ENCODE measurements around the gene HLCS.

The HLCS gene

GRCh38 chr21:36913247-36914169 is 53.0 kb downstream of the HLCS start:
- H2AFZ ChIP-seq (ENCODE audit: low read length, unreplicated experiment), result no peak overlapping the region
- peaks cover 5% of the 10 kb centered on the region for H3K79me2 ChIP-seq (ENCODE audit: control insufficient read depth, insufficient read depth, low read length, unreplicated experiment)
- no peaks in the 10 kb centered on the region for H3K36me3 ChIP-seq (ENCODE audit: insufficient read depth, low read length)
- H3K27me3 ChIP-seq (ENCODE audit: insufficient read depth, low read length), result no peaks in the 10 kb centered on the region
- H3K4me3 ChIP-seq (ENCODE audit: low read depth, low read length), result no peak overlapping the region
- no peak overlapping the region for H3K27ac ChIP-seq (ENCODE audit: low read depth, low read length)
- peaks cover 23% of the 10 kb centered on the region for H3K4me1 ChIP-seq (ENCODE audit: control insufficient read depth, insufficient read depth, low read length, unreplicated experiment)

GRCh38 chr21:36910581-36911307 is 55.7 kb downstream of the HLCS start:
- H3K27ac ChIP-seq (ENCODE audit: low read depth, low read length), result peak overlapping the region; percentile 96
- no peaks in the 10 kb centered on the region for H3K27me3 ChIP-seq (ENCODE audit: insufficient read depth, low read length)
- H2AFZ ChIP-seq (ENCODE audit: low read length, unreplicated experiment), result no peak overlapping the region
- H3K79me2 ChIP-seq (ENCODE audit: control insufficient read depth, insufficient read depth, low read length, unreplicated experiment), result peaks cover 6% of the 10 kb centered on the region
- H3K4me3 ChIP-seq (ENCODE audit: low read depth, low read length), result no peak overlapping the region
- no peaks in the 10 kb centered on the region for H3K36me3 ChIP-seq (ENCODE audit: insufficient read depth, low read length)
- H3K4me1 ChIP-seq (ENCODE audit: control insufficient read depth, insufficient read depth, low read length, unreplicated experiment), result peaks cover 23% of the 10 kb centered on the region

GRCh38 chr21:36909901-36910561 is 56.4 kb downstream of the HLCS start:
- Histone ChIP-seq H3K4me1 (ENCODE audit: control insufficient read depth, insufficient read depth, low read length, unreplicated experiment) (peaks cover 23% of the 10 kb centered on the region), H3K27ac (ENCODE audit: low read depth, low read length) (peak overlapping the region; percentile 96), H2AFZ (ENCODE audit: low read length, unreplicated experiment) (no peak overlapping the region)

GRCh38 chr21:36909423-36909822 is 57.0 kb downstream of the HLCS start:
- Histone ChIP-seq H3K4me1 (ENCODE audit: control insufficient read depth, insufficient read depth, low read length, unreplicated experiment) (peaks cover 23% of the 10 kb centered on the region), H3K4me3 (ENCODE audit: low read depth, low read length) (no peak overlapping the region), H2AFZ (ENCODE audit: low read length, unreplicated experiment) (no peak overlapping the region), H3K36me3 (ENCODE audit: insufficient read depth, low read length) (no peaks in the 10 kb centered on the region), H3K27ac (ENCODE audit: low read depth, low read length) (peak overlapping the region; percentile 96), H3K79me2 (ENCODE audit: control insufficient read depth, insufficient read depth, low read length, unreplicated experiment) (peaks cover 6% of the 10 kb centered on the region), H3K27me3 (ENCODE audit: insufficient read depth, low read length) (no peaks in the 10 kb centered on the region)

More at GRCh38 chr21:36909901-36910561, 56.4 kb downstream of the HLCS start:
- Histone ChIP-seq H3K4me3 (ENCODE audit: low read depth, low read length) (no peak overlapping the region), H3K36me3 (ENCODE audit: insufficient read depth, low read length) (no peaks in the 10 kb centered on the region), H3K27me3 (ENCODE audit: insufficient read depth, low read length) (no peaks in the 10 kb centered on the region), H3K79me2 (ENCODE audit: control insufficient read depth, insufficient read depth, low read length, unreplicated experiment) (peaks cover 6% of the 10 kb centered on the region)

- H3K79me2 ChIP-seq (ENCODE audit: control insufficient read depth, insufficient read depth, low read length, unreplicated experiment), result peaks cover 6% of the 10 kb centered on the region
- peak overlapping the region; percentile 96 for H3K27ac ChIP-seq (ENCODE audit: low read depth, low read length)
- no peak overlapping the region for H2AFZ ChIP-seq (ENCODE audit: low read length, unreplicated experiment)
Measured at GRCh38 chr21:36908260-36908908, 58.1 kb downstream of the HLCS start.

GRCh38 chr21:36904093-36904666 is 62.3 kb downstream of the HLCS start:
- Histone ChIP-seq H2AFZ (ENCODE audit: low read length, unreplicated experiment) (no peak overlapping the region), H3K27ac (ENCODE audit: low read depth, low read length) (no peak overlapping the region), H3K4me3 (ENCODE audit: low read depth, low read length) (no peak overlapping the region), H3K27me3 (ENCODE audit: insufficient read depth, low read length) (no peaks in the 10 kb centered on the region), H3K79me2 (ENCODE audit: control insufficient read depth, insufficient read depth, low read length, unreplicated experiment) (peaks cover 6% of the 10 kb centered on the region), H3K36me3 (ENCODE audit: insufficient read depth, low read length) (no peaks in the 10 kb centered on the region; the same call in 1 of the 2 replicates), H3K4me1 (ENCODE audit: control insufficient read depth, insufficient read depth, low read length, unreplicated experiment) (peaks cover 5% of the 10 kb centered on the region)

More at GRCh38 chr21:36908260-36908908, 58.1 kb downstream of the HLCS start:
- peaks cover 23% of the 10 kb centered on the region for H3K4me1 ChIP-seq (ENCODE audit: control insufficient read depth, insufficient read depth, low read length, unreplicated experiment)
- H3K4me3 ChIP-seq (ENCODE audit: low read depth, low read length), result no peak overlapping the region
- H3K36me3 ChIP-seq (ENCODE audit: insufficient read depth, low read length), result no peaks in the 10 kb centered on the region
- no peaks in the 10 kb centered on the region for H3K27me3 ChIP-seq (ENCODE audit: insufficient read depth, low read length)

- H2AFZ ChIP-seq (ENCODE audit: low read length, unreplicated experiment), result no peak overlapping the region
- H3K36me3 ChIP-seq (ENCODE audit: insufficient read depth, low read length), result no peaks in the 10 kb centered on the region; the same call in 1 of the 2 replicates
- no peak overlapping the region for H3K27ac ChIP-seq (ENCODE audit: low read depth, low read length)
- no peaks in the 10 kb centered on the region for H3K4me1 ChIP-seq (ENCODE audit: control insufficient read depth, insufficient read depth, low read length, unreplicated experiment)
- H3K4me3 ChIP-seq (ENCODE audit: low read depth, low read length), result no peak overlapping the region
- no peaks in the 10 kb centered on the region for H3K79me2 ChIP-seq (ENCODE audit: control insufficient read depth, insufficient read depth, low read length, unreplicated experiment)
- no peaks in the 10 kb centered on the region for H3K27me3 ChIP-seq (ENCODE audit: insufficient read depth, low read length)
Measured at GRCh38 chr21:36902793-36903192, 63.7 kb downstream of the HLCS start.

- no peak overlapping the region for H2AFZ ChIP-seq (ENCODE audit: low read length, unreplicated experiment)
Measured at GRCh38 chr21:36902331-36902730, 64.1 kb downstream of the HLCS start.

GRCh38 chr21:36901575-36901974 is 64.9 kb downstream of the HLCS start:
- H3K27me3 ChIP-seq (ENCODE audit: insufficient read depth, low read length), result no peaks in the 10 kb centered on the region
- H3K4me3 ChIP-seq (ENCODE audit: low read depth, low read length), result no peak overlapping the region
- H3K27ac ChIP-seq (ENCODE audit: low read depth, low read length), result no peak overlapping the region
- no peaks in the 10 kb centered on the region; the same call in 1 of the 2 replicates for H3K36me3 ChIP-seq (ENCODE audit: insufficient read depth, low read length)
- no peak overlapping the region for H2AFZ ChIP-seq (ENCODE audit: low read length, unreplicated experiment)
- no peaks in the 10 kb centered on the region for H3K4me1 ChIP-seq (ENCODE audit: control insufficient read depth, insufficient read depth, low read length, unreplicated experiment)
- no peaks in the 10 kb centered on the region for H3K79me2 ChIP-seq (ENCODE audit: control insufficient read depth, insufficient read depth, low read length, unreplicated experiment)

More at GRCh38 chr21:36902331-36902730, 64.1 kb downstream of the HLCS start:
- Histone ChIP-seq H3K4me3 (ENCODE audit: low read depth, low read length) (no peak overlapping the region), H3K36me3 (ENCODE audit: insufficient read depth, low read length) (no peaks in the 10 kb centered on the region; the same call in 1 of the 2 replicates), H3K4me1 (ENCODE audit: control insufficient read depth, insufficient read depth, low read length, unreplicated experiment) (no peaks in the 10 kb centered on the region), H3K27ac (ENCODE audit: low read depth, low read length) (no peak overlapping the region), H3K27me3 (ENCODE audit: insufficient read depth, low read length) (no peaks in the 10 kb centered on the region), H3K79me2 (ENCODE audit: control insufficient read depth, insufficient read depth, low read length, unreplicated experiment) (no peaks in the 10 kb centered on the region)

- no peaks in the 10 kb centered on the region for H3K79me2 ChIP-seq (ENCODE audit: control insufficient read depth, insufficient read depth, low read length, unreplicated experiment)
- H3K4me1 ChIP-seq (ENCODE audit: control insufficient read depth, insufficient read depth, low read length, unreplicated experiment), result peaks cover 8% of the 10 kb centered on the region
- peaks cover 7% of the 10 kb centered on the region; the same call in 1 of the 2 replicates for H3K36me3 ChIP-seq (ENCODE audit: insufficient read depth, low read length)
- no peak overlapping the region for H2AFZ ChIP-seq (ENCODE audit: low read length, unreplicated experiment)
- H3K4me3 ChIP-seq (ENCODE audit: low read depth, low read length), result no peak overlapping the region
- no peak overlapping the region for H3K27ac ChIP-seq (ENCODE audit: low read depth, low read length)
- no peaks in the 10 kb centered on the region for H3K27me3 ChIP-seq (ENCODE audit: insufficient read depth, low read length)
Measured at GRCh38 chr21:36893581-36893980, 72.9 kb downstream of the HLCS start.
